OCI-LY7 (cell line): ENCODE data around the gene PIEZO2.

Experiments used
- EZH2phosphoT487 ChIP-seq: fragments of 200-600 bp; sonication (generic); IDR thresholded peaks from 2 replicates; pipeline ENCODE4 v1.6.1; 2018; ENCODE audit warnings: low read depth, borderline replicate concordance, mild to moderate bottlenecking, mixed run types, antibody characterized with exemption, low read length, moderate library complexity, mixed read lengths
- TF ChIP-seq, protein P1 (sequence below): fragments of 200-600 bp; sonication (generic); conservative IDR thresholded peaks from 2 replicates; pipeline ENCODE4 v1.5.1; 2014; ENCODE audit warnings: mild to moderate bottlenecking, antibody characterized with exemption, low read length, moderate library complexity, mixed read lengths

DNA sequence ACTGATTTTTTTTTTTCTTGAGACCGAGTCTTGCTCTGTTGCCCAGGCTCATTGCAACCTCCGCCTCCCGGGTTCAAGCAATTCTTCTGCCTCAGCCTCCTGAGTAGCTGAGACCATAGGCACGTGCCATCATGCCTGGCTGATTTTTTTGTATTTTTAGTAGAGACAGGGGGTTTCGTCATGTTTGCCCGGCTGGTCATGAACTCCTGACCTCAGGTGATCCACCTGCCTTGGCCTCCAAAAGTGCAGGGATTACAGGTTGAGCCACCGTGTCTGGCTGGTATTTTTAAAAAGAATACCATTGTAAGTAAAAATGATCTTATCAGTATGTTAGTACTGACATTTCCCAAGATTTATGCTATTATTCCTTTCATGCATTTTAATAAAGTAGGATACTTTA, 105.7 kb downstream of the PIEZO2 start:
- TF ChIP-seq, protein P1, sequence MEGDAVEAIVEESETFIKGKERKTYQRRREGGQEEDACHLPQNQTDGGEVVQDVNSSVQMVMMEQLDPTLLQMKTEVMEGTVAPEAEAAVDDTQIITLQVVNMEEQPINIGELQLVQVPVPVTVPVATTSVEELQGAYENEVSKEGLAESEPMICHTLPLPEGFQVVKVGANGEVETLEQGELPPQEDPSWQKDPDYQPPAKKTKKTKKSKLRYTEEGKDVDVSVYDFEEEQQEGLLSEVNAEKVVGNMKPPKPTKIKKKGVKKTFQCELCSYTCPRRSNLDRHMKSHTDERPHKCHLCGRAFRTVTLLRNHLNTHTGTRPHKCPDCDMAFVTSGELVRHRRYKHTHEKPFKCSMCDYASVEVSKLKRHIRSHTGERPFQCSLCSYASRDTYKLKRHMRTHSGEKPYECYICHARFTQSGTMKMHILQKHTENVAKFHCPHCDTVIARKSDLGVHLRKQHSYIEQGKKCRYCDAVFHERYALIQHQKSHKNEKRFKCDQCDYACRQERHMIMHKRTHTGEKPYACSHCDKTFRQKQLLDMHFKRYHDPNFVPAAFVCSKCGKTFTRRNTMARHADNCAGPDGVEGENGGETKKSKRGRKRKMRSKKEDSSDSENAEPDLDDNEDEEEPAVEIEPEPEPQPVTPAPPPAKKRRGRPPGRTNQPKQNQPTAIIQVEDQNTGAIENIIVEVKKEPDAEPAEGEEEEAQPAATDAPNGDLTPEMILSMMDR = no peak
- no peak for TF ChIP-seq EZH2phosphoT487
